H1 (cell line): ENCODE data around the gene PLXNA3. TPM values are rescaled to one million over a fixed set of nuclear protein-coding genes. Genes with fewer than 3 reads are reported as not detected.

Experiments used
- CTCF ChIA-PET: fragments of 300-600 bp; sonication (Branson Sonifier 250); formaldehyde crosslinking; loops from one replicate; lab custom pipeline; 2021; ENCODE audit not compliant: partially characterized antibody; lab: Charles Lee
- POLR2A ChIA-PET: fragments of 300-600 bp; sonication (Branson Sonifier 250); formaldehyde crosslinking; loops from one replicate; lab custom pipeline; 2021; ENCODE audit warnings: inconsistent platforms; ENCODE audit not compliant: partially characterized antibody; lab: Charles Lee
- DNase-seq, 2 experiments: peaks; one replicate each; pipeline versions ENCODE4 v3.0.0 to v3.0.0-alpha.2; 2010 to 2022; ENCODE audit warnings: low spot score in 2 of 2, low read depth in 1 of 2, mixed read lengths in 1 of 2
- FAIRE-seq: peaks from 2 replicates; lab custom pipeline; 2011; peaks lifted over from hg19 to GRCh38; lab: Jason Lieb, UNC
- H2AFZ ChIP-seq: 2 replicates; pipeline ENCODE4 v1.8.1; 2012; ENCODE audit warnings: low read length, inconsistent platforms
- H2AK5ac ChIP-seq: 2 replicates; pipeline ENCODE4 v1.6.1; 2013; ENCODE audit warnings: low read depth, low read length
- H2BK120ac ChIP-seq: replicated peaks from 2 replicates; pipeline ENCODE3; 2013; ENCODE audit warnings: low read depth, low read length, inconsistent platforms
- H2BK12ac ChIP-seq: 2 replicates; pipeline ENCODE4 v1.6.1; 2013; ENCODE audit warnings: low read depth, low read length
- H2BK15ac ChIP-seq: 2 replicates; pipeline ENCODE4 v1.6.1; 2013; ENCODE audit warnings: low read length
- H2BK20ac ChIP-seq: 2 replicates; pipeline ENCODE4 v1.6.1; 2013; ENCODE audit warnings: low read length
- H2BK5ac ChIP-seq: 2 replicates; pipeline ENCODE4 v1.6.1; 2013; ENCODE audit warnings: low read depth, low read length
- H3K14ac ChIP-seq: 2 replicates; pipeline ENCODE4 v1.6.1; 2013; ENCODE audit warnings: inconsistent platforms; ENCODE audit not compliant: insufficient read length
- H3K18ac ChIP-seq: 2 replicates; pipeline ENCODE4 v1.6.1; 2013; ENCODE audit warnings: low read length; ENCODE audit errors: extremely low read depth
- H3K23ac ChIP-seq: 2 replicates; pipeline ENCODE4 v1.6.1; 2013; ENCODE audit warnings: inconsistent platforms; ENCODE audit not compliant: insufficient read length
- H3K23me2 ChIP-seq: 2 replicates; pipeline ENCODE4 v1.6.1; 2013; ENCODE audit warnings: low read depth, low read length
- H3K27ac ChIP-seq: 2 replicates; pipeline ENCODE4 v1.6.1; 2011; ENCODE audit warnings: low read depth, low read length, inconsistent platforms
- H3K27me3 ChIP-seq, 4 experiments: replicated peaks in 1 of 4; 1 replicate in 1 of 4; 2 replicates in 3 of 4; pipeline versions ENCODE4 v1.6.1 to v1.8.1; 2011 to 2013; ENCODE audit warnings: low read length in 3 of 4, mild to moderate bottlenecking in 3 of 4, inconsistent platforms in 2 of 4, mixed read lengths in 2 of 4, moderate library complexity in 1 of 4; ENCODE audit not compliant: control insufficient read depth in 3 of 4, insufficient read depth in 3 of 4; ENCODE audit errors: extremely low read depth in 1 of 4
- H3K36me3 ChIP-seq, 4 experiments: 2 replicates each; pipeline versions ENCODE4 v1.6.1 to v1.8.1; 2011 to 2013; ENCODE audit warnings: mild to moderate bottlenecking in 4 of 4, low read length in 3 of 4, moderate library complexity in 2 of 4, control low read depth in 1 of 4, inconsistent platforms in 1 of 4; ENCODE audit not compliant: insufficient read depth in 4 of 4, control insufficient read depth in 2 of 4
- H3K4ac ChIP-seq: replicated peaks from 2 replicates; pipeline ENCODE3; 2013; ENCODE audit warnings: low read length, low read depth, mixed read lengths, inconsistent platforms; ENCODE audit not compliant: insufficient read length
- H3K4me1 ChIP-seq, 4 experiments: replicated peaks in 1 of 4; 1 replicate in 1 of 4; 2 replicates in 3 of 4; pipeline versions ENCODE4 v1.6.1 to v1.8.1; 2011 to 2013; ENCODE audit warnings: low read length in 3 of 4, inconsistent platforms in 2 of 4, mixed read lengths in 1 of 4; ENCODE audit not compliant: insufficient read depth in 4 of 4, control insufficient read depth in 3 of 4
- H3K4me2 ChIP-seq, 2 experiments: 2 replicates each; pipeline versions ENCODE4 v1.6.1 to v1.8.1; 2011 to 2013; ENCODE audit warnings: low read depth in 2 of 2, low read length in 2 of 2, control low read depth in 1 of 2, inconsistent platforms in 1 of 2, mild to moderate bottlenecking in 1 of 2; ENCODE audit not compliant: insufficient read depth in 1 of 2
- H3K4me3 ChIP-seq, 4 experiments: fragments of 200-600, 300-600 bp in 1 of 4; sonication (generic), shearing (Covaris generic), sonication (Bioruptor Twin) in 1 of 4; 2 replicates each; pipeline versions ENCODE4 v1.5.1 to v1.8.1; 2011 to 2016; ENCODE audit warnings: low read length in 4 of 4, low read depth in 3 of 4, control low read depth in 2 of 4, inconsistent platforms in 2 of 4, mild to moderate bottlenecking in 2 of 4, mixed read lengths in 1 of 4, moderate library complexity in 1 of 4; ENCODE audit not compliant: insufficient read depth in 2 of 4; ENCODE audit errors: extremely low read depth in 1 of 4
- H3K56ac ChIP-seq: replicated peaks from 2 replicates; pipeline ENCODE3; 2013; ENCODE audit warnings: low read depth, mild to moderate bottlenecking, mixed read lengths, low read length, inconsistent platforms; ENCODE audit not compliant: insufficient read length
- H3K79me1 ChIP-seq: 2 replicates; pipeline ENCODE4 v1.6.1; 2013; ENCODE audit warnings: low read depth, low read length, control low read depth
- H3K79me2 ChIP-seq, 2 experiments: 2 replicates each; pipeline versions ENCODE4 v1.6.1 to v1.8.1; 2012 to 2013; ENCODE audit warnings: low read length in 2 of 2, mild to moderate bottlenecking in 2 of 2, inconsistent platforms in 1 of 2; ENCODE audit not compliant: insufficient read depth in 2 of 2, control insufficient read depth in 1 of 2
- H3K9ac ChIP-seq, 4 experiments: replicated peaks in 1 of 4; 1 replicate in 1 of 4; 2 replicates in 3 of 4; pipeline versions ENCODE4 v1.6.1 to v1.8.1; 2011 to 2013; ENCODE audit warnings: low read depth in 3 of 4, low read length in 3 of 4, control low read depth in 2 of 4, mild to moderate bottlenecking in 2 of 4, moderate library complexity in 2 of 4, inconsistent platforms in 1 of 4; ENCODE audit errors: extremely low read depth in 1 of 4
- H3K9me3 ChIP-seq, 2 experiments: 2 replicates each; pipeline versions ENCODE4 v1.6.1 to v1.8.1; 2012 to 2013; ENCODE audit warnings: mild to moderate bottlenecking in 2 of 2, moderate library complexity in 2 of 2, control low read depth in 1 of 2, inconsistent platforms in 1 of 2, low read depth in 1 of 2, low read length in 1 of 2, mixed read lengths in 1 of 2; ENCODE audit not compliant: insufficient read depth in 2 of 2
- H4K20me1 ChIP-seq, 2 experiments: replicated peaks in 1 of 2; 2 replicates each; pipeline versions ENCODE3 to v1.8.1; 2011 to 2013; ENCODE audit warnings: inconsistent platforms in 2 of 2, low read length in 2 of 2, mild to moderate bottlenecking in 1 of 2; ENCODE audit not compliant: insufficient read depth in 2 of 2, control insufficient read depth in 1 of 2
- H4K5ac ChIP-seq: 2 replicates; pipeline ENCODE4 v1.6.1; 2013; ENCODE audit warnings: low read length, low read depth, mixed read lengths, inconsistent platforms; ENCODE audit not compliant: insufficient read length
- H4K8ac ChIP-seq: 2 replicates; pipeline ENCODE4 v1.8.0; 2013; ENCODE audit warnings: mild to moderate bottlenecking, moderate library complexity, low read length, inconsistent platforms; ENCODE audit not compliant: insufficient read depth; ENCODE audit errors: extremely low read depth
- H4K91ac ChIP-seq: replicated peaks from 2 replicates; pipeline ENCODE3; 2013; ENCODE audit warnings: low read length, mixed read lengths, inconsistent platforms; ENCODE audit not compliant: insufficient read length
- CEBPB ChIP-seq: IDR thresholded peaks from 2 replicates; pipeline ENCODE4 v1.6.1; 2012; ENCODE audit warnings: low read depth, low read length
- CTBP2 ChIP-seq: IDR thresholded peaks from 2 replicates; pipeline ENCODE4 v1.7.0; 2011; ENCODE audit warnings: borderline replicate concordance, mild to moderate bottlenecking, moderate library complexity, mixed read lengths, low read length; ENCODE audit not compliant: insufficient read depth, insufficient read length
- EZH2 ChIP-seq: fragments of 200-600 bp; sonication (generic); IDR thresholded peaks from 2 replicates; pipeline ENCODE4 v1.7.1; 2012; ENCODE audit warnings: low read depth, mild to moderate bottlenecking, moderate library complexity, low read length, inconsistent platforms; ENCODE audit not compliant: severe bottlenecking
- GABPA ChIP-seq: IDR thresholded peaks from 2 replicates; pipeline ENCODE4 v1.6.1; 2011; ENCODE audit warnings: mild to moderate bottlenecking, low read length, moderate library complexity, borderline replicate concordance; ENCODE audit not compliant: insufficient read depth
- WGBS, 2 experiments: shearing (Covaris generic) in 1 of 2; methylation state at CpG; one replicate each; pipeline versions ENCODE4 v1.1.6 to v1.1.7; 2013 to 2015; ENCODE audit warnings: low lambda C conversion rate in 2 of 2, mixed read lengths in 2 of 2, inconsistent platforms in 1 of 2, low coverage in 1 of 2, missing lambda C conversion rate in 1 of 2; ENCODE audit not compliant: insufficient replicate concordance in 2 of 2, insufficient coverage in 1 of 2, insufficient read length in 1 of 2; ENCODE audit errors: extremely low coverage in 1 of 2, missing lambda C conversion rate in 1 of 2; 5-methylcytosine and 5-hydroxymethylcytosine counted together
- polyA plus RNA-seq, 7 experiments: library from polyadenylated mRNA; depleted of rRNA in 3 of 7; stranded (reverse) in 5 of 7; unstranded in 2 of 7; fragments of >200 nt in 5 of 7; fragments of 200-250 nt in 2 of 7; gene quantifications; 1 replicate in 5 of 7; 2 replicates in 1 of 7; 4 replicates in 1 of 7; pipeline versions ENCODE4 v1.2.1 to v1.2.3, GENCODE V29; 2011 to 2013; ENCODE audit warnings: missing spikeins in 2 of 7, mixed read lengths in 2 of 7
- total RNA-seq: library from RNA; stranded (reverse); fragmentation: NEBNext Ultra II Directional; extraction: Animal tissue kit (Norgen Biotek cat#: 25700); gene quantifications from 2 replicates; pipeline ENCODE4 v1.2.1, GENCODE V29; 2021

Gene PLXNA3
- total and polyA plus RNA-seq, 2 of the 8 experiments (the other 6 are each of a cell fraction or from before 2014, with no cell fraction given): 10.7 to 18.2 TPM

GRCh38 chrX:154426916-154427770 lies 30.9 kb upstream of the PLXNA3 start:
- no peak overlapping the region for H3K4ac ChIP-seq
- no peak overlapping the region for H2BK15ac ChIP-seq
- no peak overlapping the region for H2BK120ac ChIP-seq
- H3K23me2 ChIP-seq: peaks cover 4% of the 10 kb centered on the region; the same call in 1 of the 2 replicates
- H3K36me3 ChIP-seq: peaks cover 0 to 7% (median under 1%) of the 10 kb centered on the region in 4 experiments; a peak in 3 of 8 replicates
- H3K9ac ChIP-seq: no peak overlapping the region
- no peak overlapping the region for H3K23ac ChIP-seq
- POLR2A ChIA-PET: interaction anchor here (0.8 to 3.8 kb wide), 6 partner anchors 8 to 29 kb away, joined by 3 to 31 read pairs (median 6); partner anchors contain the start of genes DNASE1L1 and RPL10
- H3K79me2 ChIP-seq: peaks cover 3 to 9% of the 10 kb centered on the region in 2 experiments; a peak in 2 of 4 replicates
- H3K27ac ChIP-seq: no peak overlapping the region
- H4K8ac ChIP-seq: no peak overlapping the region
- no peak overlapping the region for H4K5ac ChIP-seq
- H3K27me3 ChIP-seq: no peaks in the 10 kb centered on the region
- peak overlapping the region in 1 of 2 experiments; percentile 66; a peak in 1 of 4 replicates for H3K4me2 ChIP-seq
- no peak overlapping the region for H3K4me3 ChIP-seq
- H2AK5ac ChIP-seq: no peak overlapping the region
- H3K9me3 ChIP-seq: no peaks in the 10 kb centered on the region
- FAIRE-seq (no peak), DNase-seq (no peak)
- H3K4me1 ChIP-seq: no peaks in the 10 kb centered on the region
- no peak overlapping the region for H2AFZ ChIP-seq
- no peak overlapping the region for H3K14ac ChIP-seq
- 96% methylated on average over 6 of the region's 13 CpGs; no CpG with 5 or more reads in 1 of the 2 experiments for WGBS, 2 experiments
- no peaks in the 10 kb centered on the region for H3K79me1 ChIP-seq
- H2BK20ac ChIP-seq: no peak overlapping the region
- H4K20me1 ChIP-seq: peaks cover 0 to 3% of the 10 kb centered on the region in 2 experiments
- H3K56ac ChIP-seq: no peak overlapping the region
- CTCF ChIA-PET: interaction anchor here (0.6 kb wide), 1 partner anchor 116 kb away, joined by 4 read pairs; no protein-coding TSS in a partner anchor
- H4K91ac ChIP-seq: no peak overlapping the region
- TF ChIP-seq CEBPB (no peak), EZH2 (no peak), GABPA (no peak), CTBP2 (no peak)
- H3K18ac ChIP-seq: no peak overlapping the region
- H2BK12ac ChIP-seq: no peak overlapping the region
- no peak overlapping the region for H2BK5ac ChIP-seq
